HG03354 (cell line): ENCODE results near the gene ABCC3.
"Not testable (repeated sequence)": the region's sequence is repeated elsewhere in the genome, so short reads cannot be mapped to it uniquely, and the experiment has no call there.

Source experiments
- ATAC-seq: cut with Tn5 transposase; IDR thresholded peaks from one replicate; pipeline ENCODE4 v1.9.1; 2021; ENCODE audit warnings: mild to moderate bottlenecking; ENCODE audit not compliant: unreplicated experiment, poor library complexity, severe bottlenecking

ABCC3 gene

DNA sequence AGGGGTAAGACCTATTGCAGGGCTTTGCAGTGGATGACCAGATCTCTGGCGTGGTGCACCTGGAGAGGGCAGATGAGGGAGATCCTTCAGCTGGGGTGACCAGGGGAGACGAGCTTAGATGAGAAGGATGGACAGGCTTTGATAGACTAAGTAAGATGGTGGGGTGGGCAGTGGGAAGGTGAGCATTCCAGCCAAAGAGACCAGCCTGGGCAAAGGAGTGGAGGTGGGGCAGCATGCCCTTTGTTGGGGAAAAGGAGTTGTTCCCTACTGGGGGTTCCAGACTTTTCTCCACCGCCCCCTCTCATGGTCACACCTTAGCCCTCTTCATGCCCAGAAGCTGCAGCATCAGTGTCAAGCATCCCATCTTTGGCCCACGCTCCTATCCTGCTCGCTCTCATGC lies 45.4 kb downstream of the ABCC3 start:
- ATAC-seq: no peak

DNA sequence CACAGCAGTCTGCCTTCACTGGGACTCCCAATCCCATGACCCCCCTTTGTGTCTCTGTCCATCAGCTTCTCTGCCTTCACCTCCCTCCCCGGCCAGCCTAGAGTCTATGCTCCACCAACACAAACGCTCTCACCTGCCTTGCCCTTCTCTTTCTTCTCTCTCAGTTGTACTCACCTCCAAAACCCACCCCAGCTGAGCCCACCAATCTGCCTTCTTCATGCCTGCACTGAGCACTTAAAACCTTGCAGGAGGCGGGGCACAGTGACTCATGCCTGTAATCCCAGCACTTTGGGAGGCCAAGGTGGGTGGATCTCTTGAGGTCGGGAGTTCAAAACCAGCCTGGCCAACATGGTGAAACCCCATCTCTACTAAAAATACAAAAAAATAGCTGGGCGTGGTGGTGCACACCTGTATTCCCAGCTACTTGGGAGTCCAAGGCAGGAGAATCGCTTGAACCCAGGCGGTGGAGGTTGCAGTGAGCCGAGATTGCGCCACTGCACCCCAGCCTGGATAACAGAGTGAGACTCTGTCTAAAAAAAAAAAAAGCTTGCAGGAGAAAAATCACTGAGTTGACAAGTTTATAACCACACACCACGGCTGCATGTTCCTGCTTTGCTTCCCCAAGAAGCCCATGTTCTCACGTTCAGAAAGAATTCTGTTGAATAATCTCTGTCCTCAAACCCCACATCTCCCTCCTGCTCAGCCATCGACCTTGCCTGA lies 46.0 kb downstream of the ABCC3 start:
- ATAC-seq: not testable (repeated sequence)

GRCh38 chr17:50681263-50682200 lies 46.9 kb downstream of the ABCC3 start:
- ATAC-seq: no peak

DNA sequence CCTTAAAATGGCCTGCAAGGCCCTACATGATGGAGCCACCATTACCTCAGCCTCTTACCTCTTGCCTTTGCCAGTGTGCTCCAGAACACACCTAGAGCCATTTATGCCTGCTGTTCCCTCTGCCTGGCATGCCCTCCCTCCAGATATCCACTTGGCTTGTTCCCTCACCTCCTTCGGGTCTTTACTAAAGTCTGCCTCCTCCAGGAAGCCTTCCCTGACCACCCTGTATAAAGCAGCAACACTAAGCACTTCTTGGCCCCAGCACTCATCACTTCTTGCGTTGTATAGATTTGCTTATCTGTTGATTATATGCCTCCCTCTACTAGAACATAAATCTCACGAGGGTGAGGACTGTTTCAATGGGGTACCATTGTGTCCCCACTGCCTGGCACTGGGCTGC lies 47.8 kb downstream of the ABCC3 start:
- ATAC-seq: no peak

GRCh38 chr17:50682938-50683337 lies 48.3 kb downstream of the ABCC3 start:
- no peak for ATAC-seq

- no peak for ATAC-seq
Observed at GRCh38 chr17:50683434-50684287, 49.0 kb downstream of the ABCC3 start.

- ATAC-seq: no peak
Observed at GRCh38 chr17:50684288-50684611, 49.6 kb downstream of the ABCC3 start.

GRCh38 chr17:50684612-50685333 lies 50.1 kb downstream of the ABCC3 start:
- ATAC-seq: no peak

GRCh38 chr17:50685334-50685665 lies 50.6 kb downstream of the ABCC3 start:
- ATAC-seq: no peak

GRCh38 chr17:50685691-50686493 lies 51.2 kb downstream of the ABCC3 start:
- no peak for ATAC-seq

DNA sequence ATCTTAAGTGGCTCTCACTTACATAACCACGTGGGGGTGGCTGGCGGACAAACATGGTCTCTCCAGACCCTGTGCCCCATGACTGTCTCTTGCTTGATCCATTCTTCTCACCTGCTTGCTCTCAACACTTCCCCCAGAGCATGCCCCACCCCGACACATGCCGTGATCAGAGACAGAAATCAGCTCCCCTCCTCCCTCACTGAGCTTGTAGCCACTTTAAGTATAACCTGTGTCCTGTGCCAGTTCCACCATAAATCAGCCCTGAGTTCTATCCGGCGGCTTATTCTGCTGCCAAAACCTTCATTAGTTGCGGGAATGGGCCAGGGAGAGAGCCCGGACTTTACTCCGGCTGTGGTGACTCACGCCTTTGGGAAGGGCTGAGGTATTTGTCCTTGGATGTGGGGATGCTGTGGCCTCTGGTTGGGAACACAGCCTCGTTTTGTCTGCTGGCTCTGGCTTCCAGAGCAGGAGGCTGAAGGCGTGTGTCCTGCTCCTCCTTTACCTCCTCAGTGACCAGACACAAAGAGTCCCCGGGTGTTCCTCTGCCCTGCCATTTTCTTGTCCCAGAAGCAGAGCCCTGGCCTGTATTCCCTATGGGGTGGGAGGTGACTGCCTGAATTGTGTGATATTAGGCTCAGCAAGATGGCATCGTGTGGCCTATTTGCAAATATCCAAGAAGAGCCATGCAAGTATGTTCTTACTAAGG lies 52.0 kb downstream of the ABCC3 start:
- no peak for ATAC-seq

DNA sequence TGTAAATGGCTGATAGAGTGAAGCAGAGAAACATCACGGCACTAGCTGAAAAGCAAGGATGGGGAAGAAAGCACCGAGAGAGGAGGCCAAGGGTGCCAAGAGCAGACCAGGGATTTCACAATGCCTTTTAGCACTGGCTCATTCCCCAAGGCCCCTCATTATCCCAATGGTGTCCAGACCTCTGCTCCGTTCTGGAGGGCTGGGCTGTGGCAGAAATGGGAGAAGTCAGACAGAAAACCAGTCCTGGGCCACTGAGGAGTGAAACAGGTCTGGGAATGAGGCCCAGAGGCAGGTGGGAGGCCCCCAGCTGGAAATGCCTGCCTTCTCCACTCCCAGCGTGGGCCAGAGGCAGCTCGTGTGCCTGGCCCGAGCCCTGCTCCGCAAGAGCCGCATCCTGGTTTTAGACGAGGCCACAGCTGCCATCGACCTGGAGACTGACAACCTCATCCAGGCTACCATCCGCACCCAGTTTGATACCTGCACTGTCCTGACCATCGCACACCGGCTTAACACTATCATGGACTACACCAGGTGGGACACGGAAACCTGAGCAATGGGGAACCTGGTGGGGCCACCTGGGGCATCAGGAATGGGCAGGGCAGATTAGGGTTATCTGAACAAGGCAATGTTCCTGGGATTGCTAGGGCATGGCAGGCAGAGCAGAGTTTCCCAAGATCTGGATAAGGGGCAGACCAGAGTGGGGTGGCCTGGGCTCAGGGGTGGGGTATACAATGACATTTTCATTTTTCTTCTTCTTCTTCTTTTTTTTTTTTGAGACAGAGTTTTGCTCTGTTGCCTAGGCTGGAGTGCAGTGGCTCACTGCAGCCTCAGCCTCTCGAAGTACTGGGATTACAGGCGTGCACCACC lies 52.8 kb downstream of the ABCC3 start:
- ATAC-seq: no peak

DNA sequence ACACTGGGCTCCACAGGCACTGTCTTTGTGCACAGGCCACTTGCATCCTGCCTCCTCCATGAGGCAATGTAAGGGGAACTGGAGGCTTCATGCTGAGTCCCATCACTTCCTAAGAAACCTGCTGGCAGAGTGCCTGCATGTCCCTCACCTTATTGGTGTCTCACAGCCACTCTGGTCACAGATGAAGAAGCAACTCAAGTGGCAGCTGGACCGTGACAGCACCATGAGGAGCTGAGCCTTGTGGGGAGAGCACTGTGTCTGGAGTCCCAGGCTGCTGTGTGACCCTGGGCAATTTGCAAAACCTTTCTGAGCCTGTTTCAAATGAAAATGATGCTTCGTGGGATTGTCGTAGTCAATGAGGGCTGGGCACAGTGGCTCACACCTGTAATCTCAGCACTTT lies 53.6 kb downstream of the ABCC3 start:
- ATAC-seq: no peak

GRCh38 chr17:50689251-50689650 lies 54.6 kb downstream of the ABCC3 start:
- ATAC-seq: no peak

DNA sequence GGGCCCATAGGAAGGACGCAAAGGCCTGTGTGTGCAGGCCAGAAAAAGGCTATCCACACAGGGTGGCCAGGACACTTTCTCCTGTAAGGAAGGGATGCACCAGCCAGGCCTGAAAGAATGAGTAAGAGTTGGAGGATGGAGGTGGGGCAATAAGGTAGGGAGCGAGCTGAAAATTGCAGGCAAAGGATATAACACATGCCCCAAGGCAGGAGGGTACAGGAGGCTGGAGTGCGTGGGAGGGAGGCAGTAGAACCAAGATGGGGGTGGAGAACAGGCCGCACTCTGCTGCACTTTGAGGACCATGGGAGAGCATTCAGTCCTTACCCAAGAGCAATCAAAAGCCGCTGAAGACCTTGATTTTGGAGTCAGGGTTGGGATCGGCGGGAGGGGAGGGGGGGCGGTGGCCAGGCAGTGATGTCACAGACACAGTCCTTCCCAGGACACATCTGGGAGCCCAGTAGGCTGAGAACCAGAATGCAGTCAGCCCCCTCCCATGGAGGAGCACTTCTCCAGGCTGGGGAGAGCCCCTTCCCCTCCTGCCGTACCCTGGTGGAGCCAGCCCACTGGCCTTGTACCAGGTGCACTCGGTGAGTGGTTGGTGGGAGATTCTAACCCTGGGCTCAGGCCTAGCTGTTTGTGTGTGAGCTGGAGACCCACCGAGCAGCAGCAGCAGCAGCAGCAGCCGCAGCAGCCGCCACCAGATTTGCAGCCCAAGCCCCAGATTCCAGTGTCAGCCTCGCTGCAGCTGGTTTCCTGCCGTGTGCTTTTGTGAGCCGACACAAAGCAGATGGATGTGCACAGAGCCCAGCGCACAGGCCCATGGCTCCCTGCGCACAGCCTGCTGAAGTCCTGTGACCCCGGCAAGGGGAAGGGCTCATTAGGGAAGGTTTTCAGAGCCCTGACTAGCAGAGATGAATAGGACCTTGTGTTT lies 55.5 kb downstream of the ABCC3 start:
- no peak for ATAC-seq

GRCh38 chr17:50690887-50691549 lies 56.3 kb downstream of the ABCC3 start:
- no peak for ATAC-seq
